GM21737 (cell line): ENCODE results near the gene ZFHX3.

Experiments used
- ATAC-seq: cut with Tn5 transposase; IDR thresholded peaks from one replicate; pipeline ENCODE4 v1.9.1; 2021; ENCODE audit warnings: mild to moderate bottlenecking, moderate library complexity; ENCODE audit not compliant: unreplicated experiment

Gene ZFHX3

DNA sequence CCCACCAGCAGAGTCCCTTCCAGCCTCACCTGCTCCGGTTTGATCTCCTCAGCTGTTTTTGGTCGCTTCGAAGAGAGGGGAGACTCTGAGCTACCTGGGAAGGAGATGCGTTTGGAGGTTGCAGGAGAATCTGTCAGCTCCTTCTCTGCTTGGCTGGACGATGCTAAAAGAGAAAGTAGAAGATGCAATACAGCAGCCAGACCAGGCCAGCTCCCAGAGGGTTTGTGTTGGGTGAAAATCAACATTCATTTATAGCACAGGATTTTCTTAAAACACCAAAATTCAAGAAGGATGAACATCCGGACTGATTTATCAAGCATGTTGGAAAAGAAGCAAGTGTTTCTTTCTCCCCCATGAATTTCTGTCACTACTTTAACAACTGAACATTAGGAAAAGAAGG lies 236.1 kb downstream of the ZFHX3 start:
- ATAC-seq, result no peak

DNA sequence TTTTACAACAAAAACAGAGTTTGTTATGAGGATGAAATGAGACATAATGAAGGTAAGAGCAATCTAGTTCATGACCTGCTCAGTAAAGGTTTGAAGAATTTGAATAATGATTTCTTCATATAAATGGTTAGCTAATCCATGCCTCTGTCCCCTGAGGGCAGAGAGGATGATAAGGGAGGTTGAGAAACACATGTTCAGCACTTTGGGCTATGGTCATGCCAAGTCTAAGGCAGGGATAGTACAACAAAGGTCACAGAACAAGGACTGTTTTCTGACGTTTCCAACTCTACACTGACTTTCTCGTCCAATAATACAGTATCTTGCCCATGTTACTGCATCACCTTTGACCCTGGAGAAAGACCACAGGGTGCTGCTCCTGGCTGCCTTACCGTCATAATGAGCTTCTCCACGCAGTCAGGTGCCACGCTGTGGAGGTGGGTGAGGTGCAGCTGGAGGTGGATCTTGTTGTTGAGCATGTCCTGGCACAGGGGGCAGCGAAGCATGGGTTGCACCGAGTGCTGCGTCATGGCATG lies 236.7 kb downstream of the ZFHX3 start:
- no peak for ATAC-seq

DNA sequence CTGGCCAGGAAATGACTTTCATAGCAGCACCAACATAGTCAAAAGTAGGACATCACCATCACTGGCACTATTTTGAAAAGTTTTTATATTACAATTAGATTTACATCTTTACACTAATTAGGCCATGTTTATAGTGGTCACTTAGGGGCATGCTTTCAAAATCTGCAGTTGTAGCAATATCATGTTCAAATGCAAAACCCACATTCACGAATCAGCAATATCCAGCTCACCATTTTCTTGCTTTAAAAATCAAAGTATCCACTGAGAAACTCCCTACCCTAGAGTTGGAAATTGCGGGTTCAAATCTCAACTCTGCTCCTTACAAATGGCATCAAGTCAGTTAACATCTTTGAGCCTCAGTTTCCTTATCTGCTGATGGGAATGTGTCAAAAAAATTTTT lies 237.4 kb downstream of the ZFHX3 start:
- no peak for ATAC-seq

- ATAC-seq, result no peak
Measured at GRCh38 chr16:72809446-72809845, 238.5 kb downstream of the ZFHX3 start.

DNA sequence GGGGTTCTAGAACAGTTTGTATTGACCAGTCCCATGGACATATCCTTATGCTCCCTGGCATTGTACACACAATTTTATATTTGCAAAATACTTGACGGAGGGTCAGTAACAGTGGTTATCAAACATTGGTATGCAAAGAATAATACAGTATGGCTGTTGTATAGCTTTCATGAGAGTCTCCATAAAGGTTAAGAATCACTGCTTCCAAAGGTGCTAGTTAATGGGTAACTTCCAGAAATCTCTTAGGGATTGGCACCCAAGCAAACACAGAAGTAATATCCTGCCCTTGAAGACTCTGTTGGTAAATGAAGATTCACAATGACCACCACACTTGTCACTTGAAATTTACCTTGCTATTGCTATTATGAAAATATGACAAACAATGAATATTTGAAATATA lies 239.2 kb downstream of the ZFHX3 start:
- no peak for ATAC-seq

DNA sequence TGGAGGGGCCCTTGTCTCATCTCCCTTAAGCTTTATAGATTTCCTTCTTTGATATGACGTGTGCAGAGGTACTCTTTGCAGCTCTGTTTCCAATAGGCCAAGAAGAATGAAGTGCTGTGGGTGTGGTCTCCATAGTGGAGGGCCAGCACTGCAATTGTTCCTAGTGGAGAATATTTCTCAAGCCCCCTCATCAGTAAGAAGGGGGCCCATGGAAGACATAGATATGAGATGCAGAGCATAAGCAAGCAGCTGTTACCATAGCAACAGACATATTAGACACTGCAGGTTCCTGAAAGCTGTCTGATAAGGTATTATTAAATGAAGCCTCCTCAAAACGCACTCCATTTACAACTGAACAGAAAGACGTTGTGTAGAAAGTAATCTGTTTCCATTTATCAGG lies 240.7 kb downstream of the ZFHX3 start:
- no peak for ATAC-seq

GRCh38 chr16:72805486-72805885 lies 242.4 kb downstream of the ZFHX3 start:
- ATAC-seq, result no peak

DNA sequence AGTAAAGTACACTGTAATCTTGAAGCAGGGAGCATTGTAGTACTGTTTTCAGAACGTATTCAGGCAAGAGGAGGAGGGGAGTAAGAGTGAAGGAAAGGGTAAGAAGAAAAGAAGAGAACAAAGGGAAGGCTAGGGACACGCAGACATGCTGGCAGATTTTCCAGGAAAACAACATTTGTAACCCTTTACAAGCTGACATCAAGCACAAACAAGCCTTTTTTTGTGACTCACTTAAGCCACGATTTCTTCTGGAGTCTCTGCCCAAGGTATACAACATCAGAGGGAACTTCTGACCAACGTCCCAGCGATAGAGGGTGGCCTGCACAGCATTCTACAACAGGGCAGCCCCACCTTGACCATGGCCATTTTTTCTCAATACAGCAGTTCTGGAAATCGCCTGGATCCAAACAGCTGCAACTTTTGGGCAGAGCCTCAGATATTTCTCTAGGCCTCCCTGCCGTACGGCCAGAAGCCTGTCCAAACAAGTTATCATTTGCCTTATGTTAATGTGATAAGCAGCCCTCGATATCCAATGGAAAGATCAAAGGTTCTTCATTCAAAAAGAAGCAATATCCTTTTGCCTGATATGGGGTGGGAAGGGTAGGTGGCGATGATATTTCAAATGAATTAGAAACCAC lies 247.3 kb downstream of the ZFHX3 start:
- ATAC-seq, result no peak

DNA sequence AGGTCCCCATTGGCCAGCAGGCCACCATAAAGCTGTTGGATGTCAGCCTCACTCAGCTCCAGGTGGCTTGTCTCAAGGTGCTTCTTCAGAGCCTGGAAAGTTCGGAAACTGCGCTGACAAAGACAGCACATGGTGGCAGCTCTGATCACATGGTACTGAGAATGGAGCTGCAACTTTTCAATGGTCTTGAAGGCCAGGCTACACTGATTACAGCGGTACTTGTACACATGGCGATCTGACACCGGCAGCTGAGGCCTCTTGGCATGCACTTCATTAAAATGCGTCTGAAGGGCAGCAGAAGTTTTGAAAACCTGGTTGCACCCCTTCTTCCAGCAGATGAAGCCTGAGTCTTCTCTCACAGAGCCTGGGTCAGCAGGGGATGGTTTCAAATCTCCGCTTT lies 249.7 kb downstream of the ZFHX3 start:
- ATAC-seq, result no peak

DNA sequence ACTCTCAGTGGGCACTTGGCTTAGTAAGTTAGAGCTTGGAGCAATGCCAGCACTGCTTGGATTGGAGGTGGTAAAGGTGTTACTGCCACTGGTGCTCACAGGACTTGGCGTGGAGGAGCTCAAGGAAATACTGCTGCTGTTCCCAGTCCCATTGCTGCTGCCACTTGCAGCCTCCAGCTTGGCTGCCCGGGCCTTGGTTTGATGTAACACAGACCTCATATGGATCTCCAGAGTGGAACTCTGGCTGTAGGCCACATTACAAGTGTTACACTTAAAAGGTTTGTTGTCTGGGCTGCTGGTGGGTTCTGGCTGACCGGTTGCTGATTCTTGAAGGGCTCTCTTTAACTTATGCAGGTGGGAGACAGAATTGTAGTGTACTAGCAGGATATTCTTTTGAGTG lies 250.3 kb downstream of the ZFHX3 start:
- ATAC-seq, result no peak

DNA sequence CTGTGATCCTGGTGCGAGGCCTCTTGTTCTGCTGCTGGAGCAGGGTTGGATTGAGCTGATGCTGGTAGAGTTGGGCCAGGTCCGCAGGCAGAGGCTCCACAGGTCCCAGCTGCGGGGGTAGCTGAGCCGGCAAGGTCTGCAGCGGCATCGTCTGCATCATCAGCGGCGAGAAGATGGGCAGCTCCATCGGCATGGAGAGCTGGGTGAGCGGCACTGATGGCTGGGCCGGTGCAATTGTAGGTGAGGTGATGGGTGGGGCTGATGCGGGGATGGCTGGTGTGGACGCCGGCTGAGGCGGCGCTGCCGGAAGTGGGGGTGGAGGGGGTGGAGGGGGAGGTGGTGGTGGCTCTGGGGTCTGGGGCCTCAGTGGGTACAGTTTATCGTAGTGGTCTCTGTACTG lies 251.7 kb downstream of the ZFHX3 start:
- ATAC-seq, result no peak

GRCh38 chr16:72794986-72795385 lies 252.9 kb downstream of the ZFHX3 start:
- no peak for ATAC-seq

DNA sequence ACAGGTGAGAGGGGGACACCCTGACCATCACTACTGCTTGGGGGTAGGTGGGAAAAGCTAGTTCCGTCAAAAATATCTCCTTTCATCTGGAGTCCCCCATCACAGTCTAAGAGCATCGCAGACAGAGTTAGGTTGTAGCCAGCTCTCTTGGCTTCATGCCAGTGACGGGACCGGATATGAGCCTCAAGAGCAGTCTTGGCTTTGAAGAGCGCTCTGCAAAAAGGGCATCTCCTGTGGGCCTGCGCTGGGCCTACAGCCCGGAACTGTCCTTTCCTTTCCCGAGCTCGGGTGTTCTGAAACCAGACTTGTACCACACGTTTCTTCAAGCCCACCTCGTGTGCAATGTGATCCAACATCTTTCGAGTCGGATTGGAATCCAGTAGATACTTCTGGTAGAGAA lies 253.6 kb downstream of the ZFHX3 start:
- no peak for ATAC-seq

DNA sequence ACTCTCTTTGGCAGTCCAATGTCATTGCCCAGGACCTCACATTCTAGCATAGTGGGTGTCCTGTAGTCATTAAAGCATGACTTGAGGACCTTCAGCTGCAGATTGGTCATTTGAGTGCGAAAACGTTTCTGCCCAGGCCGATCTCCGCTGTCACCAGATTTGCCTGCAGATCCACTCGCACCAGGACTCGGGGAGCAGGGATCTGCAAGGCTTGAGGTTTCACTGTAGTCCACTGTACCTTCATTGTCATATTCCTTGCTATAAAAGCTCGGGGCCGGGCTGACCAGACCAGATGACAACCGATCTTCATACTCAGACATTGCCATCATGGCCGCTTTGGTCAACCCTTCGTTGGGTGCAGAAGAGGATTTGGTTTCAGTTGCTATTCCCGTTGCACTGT lies 254.2 kb downstream of the ZFHX3 start:
- ATAC-seq, result no peak

- no peak for ATAC-seq
Measured at GRCh38 chr16:72793017-72793416, 254.9 kb downstream of the ZFHX3 start.

GRCh38 chr16:72791786-72792185 lies 256.1 kb downstream of the ZFHX3 start:
- ATAC-seq, result no peak

GRCh38 chr16:72789921-72790320 lies 258.0 kb downstream of the ZFHX3 start:
- ATAC-seq, result no peak

DNA sequence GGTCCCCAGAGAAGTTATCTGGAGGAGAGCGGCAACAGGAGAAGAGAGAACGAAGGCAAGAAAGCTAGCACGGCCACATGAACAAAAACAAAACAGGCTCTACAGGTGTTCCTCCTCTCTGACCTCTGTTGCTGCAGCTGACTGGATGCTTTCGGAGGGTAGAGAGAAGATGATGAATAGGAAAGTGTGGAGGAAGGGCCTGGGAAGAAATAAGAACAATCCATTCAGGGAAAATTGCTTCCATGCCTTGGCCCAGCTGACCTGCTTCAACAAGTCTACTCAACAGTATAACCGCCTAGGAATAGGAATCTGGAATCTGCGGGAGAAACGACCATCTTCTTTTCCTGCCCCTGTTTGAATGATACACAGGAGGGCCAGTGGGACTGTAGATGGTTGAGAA lies 258.5 kb downstream of the ZFHX3 start:
- no peak for ATAC-seq

GRCh38 chr16:72788269-72788809 lies 259.6 kb downstream of the ZFHX3 start:
- ATAC-seq, result no peak

DNA sequence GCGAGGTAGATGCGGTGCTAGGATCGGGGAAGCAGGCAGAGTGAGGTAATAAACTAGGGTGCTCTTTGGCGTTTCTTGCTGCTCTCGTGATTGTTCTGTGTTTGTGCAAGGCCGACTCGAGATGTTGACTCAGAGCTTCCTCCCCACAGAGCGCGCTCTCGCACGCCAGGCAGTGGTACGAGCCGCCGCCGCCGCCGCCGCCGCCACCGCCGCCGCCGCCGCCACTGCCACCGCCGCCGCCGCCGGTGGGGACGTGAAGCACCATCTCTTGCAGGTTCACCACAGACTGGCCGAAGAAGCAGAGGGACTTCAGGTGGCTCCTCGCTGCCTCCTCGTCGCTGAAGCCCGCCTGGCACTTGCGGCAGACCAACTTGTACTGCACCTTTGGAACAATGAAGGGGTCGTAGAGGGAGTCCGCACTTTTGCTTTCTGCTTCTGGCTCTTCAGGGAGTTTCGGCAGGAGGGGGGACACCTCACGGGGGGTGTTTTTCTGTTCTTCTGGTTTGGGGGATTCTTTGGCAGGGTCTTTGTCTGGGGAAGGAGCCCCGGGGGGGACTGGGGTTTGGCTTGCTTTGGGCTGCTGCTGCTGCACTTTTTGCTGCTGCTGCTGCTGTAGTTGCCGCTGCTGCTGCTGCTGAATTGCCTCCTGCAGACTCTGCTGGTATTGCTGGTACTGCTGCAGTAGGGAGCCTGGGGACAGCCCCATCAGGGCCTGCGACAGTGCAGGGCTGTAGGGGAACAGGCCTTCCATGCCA lies 260.2 kb downstream of the ZFHX3 start:
- ATAC-seq, result peak; percentile 85

- no peak for ATAC-seq
Measured at GRCh38 chr16:72787130-72787513, 260.8 kb downstream of the ZFHX3 start.

DNA sequence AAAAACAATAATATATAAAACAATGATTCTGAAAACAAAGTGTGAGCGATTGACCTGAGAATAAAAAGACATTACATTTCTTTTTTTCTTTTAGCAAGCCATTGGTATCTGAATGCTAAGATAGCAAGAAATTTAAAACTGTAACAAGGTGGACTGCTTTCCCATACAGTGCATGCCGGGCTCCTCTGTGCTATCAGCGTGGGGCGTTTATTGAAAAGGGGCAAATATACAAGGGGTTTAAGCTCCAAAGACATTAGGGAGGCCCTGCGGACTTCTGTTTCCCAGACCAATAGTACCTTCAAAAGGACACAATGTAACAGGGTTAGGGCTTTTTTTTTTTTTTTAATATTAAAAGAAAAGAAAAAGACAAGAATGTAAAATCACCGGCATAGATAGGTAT lies 261.3 kb downstream of the ZFHX3 start:
- ATAC-seq, result no peak
